Skeletal muscle satellite cell (primary cell): ENCODE results near the gene MUC6.

Experiments
- H3K27me3 ChIP-seq: 2 replicates; pipeline ENCODE4 v1.7.0; 2013; ENCODE audit warnings: low read length; ENCODE audit not compliant: control insufficient read depth, insufficient read depth
- H3K36me3 ChIP-seq: 2 replicates; pipeline ENCODE4 v1.7.0; 2013; ENCODE audit warnings: mild to moderate bottlenecking, control low read depth, low read length; ENCODE audit not compliant: insufficient read depth
- H3K4me1 ChIP-seq: 2 replicates; pipeline ENCODE4 v1.7.0; 2013; ENCODE audit warnings: low read length; ENCODE audit not compliant: control insufficient read depth, insufficient read depth
- H3K4me2 ChIP-seq: 2 replicates; pipeline ENCODE4 v1.7.0; 2013; ENCODE audit warnings: mild to moderate bottlenecking, low read length
- H3K4me3 ChIP-seq: 2 replicates; pipeline ENCODE4 v1.7.0; 2013; ENCODE audit warnings: low read length
- H3K9ac ChIP-seq: 2 replicates; pipeline ENCODE4 v1.7.0; 2013; ENCODE audit warnings: mild to moderate bottlenecking, low read depth, low read length, moderate library complexity
- H3K9me3 ChIP-seq: replicated peaks from 2 replicates; pipeline ENCODE4 v1.7.0; 2013; ENCODE audit warnings: mild to moderate bottlenecking, control low read depth, low read length

Gene MUC6

GRCh38 chr11:1030086-1030485 lies 6.4 kb downstream of the MUC6 start:
- peaks cover 12% of the 10 kb centered on the region for H3K27me3 ChIP-seq
- H3K4me1 ChIP-seq = no peaks in the 10 kb centered on the region
- H3K4me3 ChIP-seq = no peak overlapping the region
- H3K4me2 ChIP-seq = no peak overlapping the region
- H3K9me3 ChIP-seq = no peaks in the 10 kb centered on the region
- no peaks in the 10 kb centered on the region for H3K36me3 ChIP-seq
- no peak overlapping the region for H3K9ac ChIP-seq

- Histone ChIP-seq H3K4me2 (no peak overlapping the region), H3K9me3 (no peaks in the 10 kb centered on the region), H3K9ac (no peak overlapping the region), H3K36me3 (no peaks in the 10 kb centered on the region), H3K4me3 (no peak overlapping the region), H3K27me3 (peaks cover 8% of the 10 kb centered on the region), H3K4me1 (no peaks in the 10 kb centered on the region)
Measured at GRCh38 chr11:1029654-1030053, 6.9 kb downstream of the MUC6 start.

- H3K36me3 ChIP-seq = no peaks in the 10 kb centered on the region
- no peaks in the 10 kb centered on the region for H3K9me3 ChIP-seq
- H3K4me2 ChIP-seq = no peak overlapping the region
- no peak overlapping the region for H3K4me3 ChIP-seq
- H3K4me1 ChIP-seq = no peaks in the 10 kb centered on the region
- H3K27me3 ChIP-seq = peaks cover 4% of the 10 kb centered on the region
- H3K9ac ChIP-seq = no peak overlapping the region
Measured at GRCh38 chr11:1029051-1029450, 7.5 kb downstream of the MUC6 start.

- no peak overlapping the region for H3K4me2 ChIP-seq
- H3K4me3 ChIP-seq = no peak overlapping the region
- no peak overlapping the region for H3K9ac ChIP-seq
- no peaks in the 10 kb centered on the region for H3K27me3 ChIP-seq
- no peaks in the 10 kb centered on the region for H3K36me3 ChIP-seq
- H3K4me1 ChIP-seq = no peaks in the 10 kb centered on the region
- no peaks in the 10 kb centered on the region for H3K9me3 ChIP-seq
Measured at GRCh38 chr11:1028616-1029015, 7.9 kb downstream of the MUC6 start.

GRCh38 chr11:1028291-1028540 lies 8.3 kb downstream of the MUC6 start:
- no peak overlapping the region for H3K4me3 ChIP-seq
- no peak overlapping the region for H3K4me2 ChIP-seq
- H3K4me1 ChIP-seq = no peaks in the 10 kb centered on the region
- H3K9me3 ChIP-seq = no peaks in the 10 kb centered on the region
- H3K9ac ChIP-seq = no peak overlapping the region
- no peaks in the 10 kb centered on the region for H3K36me3 ChIP-seq
- no peaks in the 10 kb centered on the region for H3K27me3 ChIP-seq

- H3K4me3 ChIP-seq = no peak overlapping the region
- H3K27me3 ChIP-seq = no peaks in the 10 kb centered on the region
- no peaks in the 10 kb centered on the region for H3K36me3 ChIP-seq
- no peak overlapping the region for H3K4me2 ChIP-seq
- H3K9ac ChIP-seq = no peak overlapping the region
- no peaks in the 10 kb centered on the region for H3K4me1 ChIP-seq
- H3K9me3 ChIP-seq = no peaks in the 10 kb centered on the region
Measured at GRCh38 chr11:1027483-1028290, 8.8 kb downstream of the MUC6 start.

- H3K9ac ChIP-seq = no peak overlapping the region
Measured at GRCh38 chr11:1026641-1027482, 9.7 kb downstream of the MUC6 start.

GRCh38 chr11:1026163-1026450 lies 10.4 kb downstream of the MUC6 start:
- Histone ChIP-seq H3K27me3 (no peaks in the 10 kb centered on the region), H3K9ac (no peak overlapping the region), H3K4me1 (no peaks in the 10 kb centered on the region), H3K4me3 (no peak overlapping the region), H3K36me3 (no peaks in the 10 kb centered on the region), H3K9me3 (no peaks in the 10 kb centered on the region), H3K4me2 (no peak overlapping the region)

More at GRCh38 chr11:1026641-1027482, 9.7 kb downstream of the MUC6 start:
- Histone ChIP-seq H3K4me1 (no peaks in the 10 kb centered on the region), H3K9me3 (no peaks in the 10 kb centered on the region), H3K4me3 (no peak overlapping the region), H3K36me3 (no peaks in the 10 kb centered on the region), H3K4me2 (no peak overlapping the region), H3K27me3 (no peaks in the 10 kb centered on the region)

GRCh38 chr11:1025410-1026162 lies 10.9 kb downstream of the MUC6 start:
- H3K4me3 ChIP-seq = no peak overlapping the region
- H3K36me3 ChIP-seq = no peaks in the 10 kb centered on the region
- H3K9me3 ChIP-seq = no peaks in the 10 kb centered on the region
- no peaks in the 10 kb centered on the region for H3K4me1 ChIP-seq
- no peaks in the 10 kb centered on the region for H3K27me3 ChIP-seq
- no peak overlapping the region for H3K9ac ChIP-seq
- no peak overlapping the region for H3K4me2 ChIP-seq

- Histone ChIP-seq H3K9ac (no peak overlapping the region), H3K4me2 (no peak overlapping the region), H3K4me1 (no peaks in the 10 kb centered on the region), H3K36me3 (no peaks in the 10 kb centered on the region), H3K9me3 (no peaks in the 10 kb centered on the region), H3K27me3 (no peaks in the 10 kb centered on the region), H3K4me3 (no peak overlapping the region)
Measured at GRCh38 chr11:1024597-1025409, 11.7 kb downstream of the MUC6 start.
